VCaP (cell line): Measurements from ENCODE around the gene STPG2.
A peak's percentile ranks its signal among the peaks of the same experiment; 100 is the strongest.

Source experiments
- H3K27ac ChIP-seq: fragments of 450-650 bp; 2 replicates; pipeline ENCODE4 v1.5.1; 2017
- CTCF ChIP-seq: fragments of 450-650 bp; conservative IDR thresholded peaks from 2 replicates; pipeline ENCODE4 v1.5.1; 2017; ENCODE audit warnings: mild to moderate bottlenecking, moderate library complexity

Gene STPG2

GRCh38 chr4:97942951-97943350 lies 200.3 kb downstream of the STPG2 start:
- TF ChIP-seq CTCF: no peak
- H3K27ac ChIP-seq: no peak overlapping the region

GRCh38 chr4:97942137-97942536 lies 201.1 kb downstream of the STPG2 start:
- H3K27ac ChIP-seq: no peak overlapping the region
- TF ChIP-seq CTCF: no peak

- no peak for TF ChIP-seq CTCF
- no peak overlapping the region for H3K27ac ChIP-seq
Measured at GRCh38 chr4:97938141-97938540, 205.1 kb downstream of the STPG2 start.

GRCh38 chr4:97924341-97924958 lies 218.8 kb downstream of the STPG2 start:
- TF ChIP-seq CTCF: no peak
- H3K27ac ChIP-seq: no peak overlapping the region

- TF ChIP-seq CTCF: no peak
- no peak overlapping the region for H3K27ac ChIP-seq
Measured at GRCh38 chr4:97923096-97923495, 220.2 kb downstream of the STPG2 start.

- TF ChIP-seq CTCF: no peak
- H3K27ac ChIP-seq: no peak overlapping the region
Measured at GRCh38 chr4:97917115-97917514, 226.2 kb downstream of the STPG2 start.

GRCh38 chr4:97912156-97912555 lies 231.1 kb downstream of the STPG2 start:
- TF ChIP-seq CTCF: no peak
- peak overlapping the region; percentile 64 for H3K27ac ChIP-seq
